Mucosa of rectum (tissue), 2 donors: ENCODE data around the gene OPRL1.

Experiments used
- H3K27ac ChIP-seq, 2 donors: one replicate each; pipeline ENCODE4 v1.7.0; 2013; ENCODE audit warnings: inconsistent platforms in 2 of 2, low read depth in 2 of 2, low read length in 2 of 2
- H3K27me3 ChIP-seq, 2 donors: one replicate each; pipeline ENCODE4 v1.7.0; 2013; ENCODE audit warnings: low read length in 2 of 2; ENCODE audit not compliant: control insufficient read depth in 2 of 2, insufficient read depth in 2 of 2
- H3K36me3 ChIP-seq, 2 donors: one replicate each; pipeline ENCODE4 v1.7.0; 2013; ENCODE audit warnings: low read length in 2 of 2; ENCODE audit not compliant: control insufficient read depth in 2 of 2, insufficient read depth in 2 of 2
- H3K4me1 ChIP-seq, 2 donors: one replicate each; pipeline ENCODE4 v1.7.0; 2013; ENCODE audit warnings: low read length in 2 of 2, mild to moderate bottlenecking in 1 of 2; ENCODE audit not compliant: control insufficient read depth in 2 of 2, insufficient read depth in 2 of 2
- H3K4me3 ChIP-seq, 2 donors: one replicate each; pipeline ENCODE4 v1.7.0; 2013; ENCODE audit warnings: low read length in 2 of 2
- H3K9ac ChIP-seq, 2 donors: one replicate each; pipeline ENCODE4 v1.7.0; 2013; ENCODE audit warnings: low read length in 2 of 2, low read depth in 1 of 2, mild to moderate bottlenecking in 1 of 2
- H3K9me3 ChIP-seq, 2 donors: one replicate each; pipeline ENCODE4 v1.7.0; 2013; ENCODE audit warnings: low read length in 2 of 2; ENCODE audit not compliant: control insufficient read depth in 2 of 2
- donor health status: healthy.
- donor health status: Normal muscosa, but diverticular disease.

OPRL1 gene

DNA sequence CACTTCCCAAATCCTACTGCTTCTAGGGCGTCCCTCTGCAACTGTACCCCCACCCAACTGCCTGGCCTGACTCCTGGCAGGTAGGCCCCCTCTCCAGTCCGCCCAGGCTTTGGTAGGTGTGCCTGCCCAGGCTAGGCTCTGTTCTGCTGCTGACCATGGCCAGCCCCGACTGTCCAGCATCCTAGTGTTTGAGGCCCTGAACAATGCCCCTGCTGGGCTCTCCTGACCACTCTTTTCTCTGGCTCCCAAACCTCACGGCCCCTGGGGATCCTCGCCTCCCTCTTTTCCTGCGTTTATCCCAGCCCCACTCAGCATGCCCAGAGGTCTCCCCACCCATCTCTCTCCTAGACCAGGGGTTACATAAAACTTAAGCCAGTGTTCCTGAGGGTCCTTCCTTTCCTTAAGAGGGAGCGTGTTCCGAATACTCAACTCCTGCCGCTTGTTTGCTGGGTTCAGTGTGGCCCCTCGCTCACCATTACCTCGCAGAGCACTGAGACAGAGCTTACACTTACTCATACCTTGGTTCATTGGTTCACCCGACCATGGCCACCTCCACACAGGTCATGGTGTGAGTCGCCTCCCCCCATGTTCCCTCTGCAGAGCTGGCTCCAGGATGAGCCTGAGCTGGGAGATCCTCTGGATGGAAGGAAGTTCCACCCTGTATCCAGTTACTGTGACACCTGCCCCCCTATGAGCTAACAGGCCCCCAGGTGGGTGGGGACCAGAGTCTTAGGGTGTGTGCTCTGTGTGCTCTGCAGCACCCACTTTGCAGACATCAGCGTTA lies 63.3 kb downstream of the OPRL1 start:
- no peak overlapping the region for H3K4me3 ChIP-seq
- H3K9me3 ChIP-seq: peaks cover 5 to 6% of the 10 kb centered on the region in 2 donors
- H3K27me3 ChIP-seq: no peaks in the 10 kb centered on the region
- H3K36me3 ChIP-seq: no peaks in the 10 kb centered on the region
- no peak overlapping the region for H3K27ac ChIP-seq
- no peak overlapping the region for H3K9ac ChIP-seq
- H3K4me1 ChIP-seq: no peaks in the 10 kb centered on the region

DNA sequence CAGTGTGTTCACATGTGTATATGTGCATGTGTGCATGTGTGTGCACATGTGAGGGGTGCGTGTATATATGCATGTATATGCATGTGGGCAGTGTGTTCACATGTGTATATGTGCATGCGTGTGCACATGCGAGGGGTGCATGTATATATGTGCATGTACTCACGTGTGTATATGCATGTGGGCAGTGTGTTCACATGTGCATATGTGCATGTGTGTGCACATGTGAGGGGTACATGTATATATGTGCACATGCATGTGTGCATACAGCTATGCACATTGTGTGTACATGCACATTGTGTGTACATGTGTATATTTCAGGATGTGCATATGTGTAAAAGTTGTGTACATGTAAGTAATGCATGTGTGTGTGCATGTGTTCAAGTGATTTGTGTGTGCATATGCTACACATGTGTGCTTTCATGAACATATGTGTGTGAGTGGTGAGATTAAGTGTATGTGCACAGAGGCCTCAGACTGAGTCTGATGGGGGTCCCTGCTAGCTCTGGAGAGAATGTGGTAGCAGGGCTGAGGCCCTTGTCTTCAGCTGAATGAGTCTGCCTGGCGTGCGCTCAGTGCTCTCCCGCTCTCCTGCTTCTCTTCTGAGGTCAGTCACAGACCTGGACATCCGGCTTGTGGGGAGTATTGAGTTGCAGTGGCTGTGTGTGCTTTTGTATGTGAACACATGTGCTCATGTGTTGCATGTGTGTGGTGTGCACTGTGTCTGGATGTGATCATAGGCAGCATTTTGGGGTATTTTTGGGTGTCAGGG lies 64.4 kb downstream of the OPRL1 start:
- Histone ChIP-seq H3K27me3 (no peaks in the 10 kb centered on the region), H3K4me3 (no peak overlapping the region), H3K9me3 (peaks cover 5 to 6% of the 10 kb centered on the region in 2 donors), H3K36me3 (no peaks in the 10 kb centered on the region), H3K4me1 (no peaks in the 10 kb centered on the region), H3K27ac (no peak overlapping the region), H3K9ac (no peak overlapping the region)

DNA sequence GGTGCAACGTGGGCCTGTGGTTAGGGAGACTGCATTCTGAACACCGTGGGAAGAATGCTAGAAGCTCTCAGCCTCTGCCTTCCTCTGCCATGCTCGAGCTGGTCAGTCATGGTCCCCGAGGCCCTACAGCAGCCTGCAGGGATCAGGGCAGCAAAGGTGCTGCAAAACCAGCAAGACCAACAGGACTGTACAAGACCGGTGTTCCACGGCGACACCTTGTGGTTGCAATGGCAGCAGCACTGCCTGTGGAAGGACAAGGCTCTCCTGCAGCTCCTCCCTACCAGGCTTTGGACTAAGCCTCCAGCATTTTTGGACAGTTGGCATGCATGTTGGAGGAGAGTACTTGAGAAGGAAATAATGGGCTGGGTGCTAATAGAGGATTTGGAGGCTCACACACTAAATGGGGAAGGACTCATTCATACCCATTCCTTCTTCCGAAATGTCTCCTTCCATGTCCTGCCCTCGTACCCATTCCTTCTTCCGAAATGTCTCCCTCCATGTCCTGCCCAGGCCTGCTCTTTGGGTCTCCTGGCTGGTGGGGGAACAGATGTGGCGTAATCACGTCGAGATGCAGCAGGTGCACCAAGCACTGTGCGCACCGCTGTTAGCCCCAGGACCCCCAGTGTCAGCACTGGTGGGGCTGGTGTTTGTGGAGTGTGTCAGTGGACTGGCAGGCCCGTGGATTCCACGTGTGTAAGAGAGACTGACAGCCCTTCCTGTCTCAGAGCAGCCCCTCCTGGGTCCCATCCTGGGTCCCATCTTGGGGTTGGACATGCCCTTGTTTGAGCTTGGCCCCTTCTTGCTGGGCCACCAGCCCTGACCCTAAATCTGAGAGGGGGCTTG lies 65.8 kb downstream of the OPRL1 start:
- Histone ChIP-seq H3K27me3 (no peaks in the 10 kb centered on the region), H3K9me3 (peaks cover 5 to 6% of the 10 kb centered on the region in 2 donors), H3K27ac (no peak overlapping the region), H3K4me1 (no peaks in the 10 kb centered on the region), H3K36me3 (no peaks in the 10 kb centered on the region), H3K4me3 (no peak overlapping the region), H3K9ac (no peak overlapping the region)

DNA sequence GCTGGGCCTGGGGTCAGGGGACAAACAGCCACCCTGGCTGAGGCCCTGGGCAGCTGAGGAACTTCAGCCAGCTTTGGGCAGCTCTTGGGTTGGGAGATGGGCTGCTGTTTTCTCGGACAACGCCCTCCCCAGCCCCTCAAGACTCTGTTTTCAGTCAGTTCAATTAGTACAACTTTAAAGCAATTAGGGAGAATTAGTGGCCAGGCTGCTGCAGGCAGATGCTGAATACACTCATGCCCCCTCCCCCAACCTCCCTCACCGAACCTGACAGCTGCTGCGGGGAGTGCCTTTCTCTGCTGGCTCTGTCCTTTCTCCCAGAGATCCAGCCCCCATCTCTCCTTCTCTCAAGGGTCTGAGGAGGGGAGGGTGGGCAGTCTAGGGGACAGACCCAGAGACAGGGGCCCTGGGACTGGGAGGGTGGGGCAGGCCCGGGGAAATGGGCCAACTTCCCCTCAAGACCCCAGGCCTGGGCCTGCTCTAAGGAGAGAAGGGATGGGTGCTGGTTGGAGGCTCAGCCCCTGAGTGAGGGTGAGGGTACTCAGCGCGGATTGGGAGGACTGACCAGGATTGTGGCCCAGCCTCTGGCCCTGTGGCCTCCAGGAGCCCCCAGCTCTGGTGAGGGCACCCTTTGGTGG lies 66.5 kb downstream of the OPRL1 start:
- Histone ChIP-seq H3K9ac (no peak overlapping the region), H3K27ac (no peak overlapping the region), H3K9me3 (peaks cover 5 to 6% of the 10 kb centered on the region in 2 donors), H3K4me1 (no peaks in the 10 kb centered on the region), H3K36me3 (no peaks in the 10 kb centered on the region), H3K4me3 (no peak overlapping the region), H3K27me3 (no peaks in the 10 kb centered on the region)

DNA sequence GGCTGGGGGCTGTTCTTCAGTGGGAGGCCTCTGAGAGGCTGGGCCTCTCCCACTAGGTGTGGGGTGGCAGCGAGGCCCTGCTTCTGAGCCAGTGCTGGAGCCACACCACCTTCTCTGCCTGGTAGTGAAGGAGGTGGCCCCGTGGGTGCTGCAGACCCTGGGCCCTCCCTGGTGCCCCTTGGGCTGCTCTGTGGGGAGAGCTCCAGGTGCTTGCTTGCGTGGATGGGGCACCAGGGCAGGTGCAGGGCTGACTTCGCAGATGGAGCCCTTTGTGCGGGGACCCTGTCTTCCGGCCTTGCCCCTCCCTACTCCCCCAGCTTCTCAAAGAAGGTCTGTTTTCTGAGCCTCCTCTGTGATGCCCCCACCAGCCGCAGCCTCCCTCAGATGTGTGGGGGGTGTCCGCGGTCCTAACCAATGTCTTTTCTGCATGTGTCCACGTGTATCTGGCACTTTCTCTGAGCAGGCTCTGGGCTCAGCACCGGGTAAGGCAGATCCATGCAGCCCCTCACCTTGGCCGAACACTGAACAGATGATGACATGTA lies 67.1 kb downstream of the OPRL1 start:
- peaks cover 5 to 6% of the 10 kb centered on the region in 2 donors for H3K9me3 ChIP-seq
- no peaks in the 10 kb centered on the region for H3K27me3 ChIP-seq
- no peak overlapping the region for H3K4me3 ChIP-seq
- no peak overlapping the region for H3K9ac ChIP-seq
- no peaks in the 10 kb centered on the region for H3K36me3 ChIP-seq
- no peaks in the 10 kb centered on the region for H3K4me1 ChIP-seq
- H3K27ac ChIP-seq: no peak overlapping the region

DNA sequence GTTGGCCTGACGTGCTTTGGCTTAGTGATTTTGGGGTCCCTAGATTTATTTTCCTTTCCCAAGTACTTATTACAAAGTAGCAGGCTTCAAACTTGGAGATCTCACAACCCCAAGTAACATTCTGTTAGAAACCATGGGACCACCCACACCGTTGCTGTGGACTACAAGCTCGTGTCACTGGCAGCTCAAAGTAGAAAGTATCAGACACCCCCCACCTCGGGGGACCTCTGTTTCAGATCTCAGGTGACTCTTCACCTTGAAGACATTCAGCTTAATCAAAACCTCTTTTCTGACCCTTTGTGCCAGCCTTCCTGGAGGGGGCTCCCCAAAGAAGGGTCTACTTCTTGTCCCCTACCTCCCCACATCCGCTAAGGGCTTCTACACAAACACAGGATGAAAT lies 68.7 kb downstream of the OPRL1 start:
- Histone ChIP-seq H3K27ac (no peak overlapping the region), H3K36me3 (no peaks in the 10 kb centered on the region), H3K4me3 (no peak overlapping the region), H3K27me3 (peaks cover 0 to 4% of the 10 kb centered on the region in 2 donors), H3K9ac (no peak overlapping the region), H3K4me1 (no peaks in the 10 kb centered on the region), H3K9me3 (peaks cover 5 to 6% of the 10 kb centered on the region in 2 donors)

DNA sequence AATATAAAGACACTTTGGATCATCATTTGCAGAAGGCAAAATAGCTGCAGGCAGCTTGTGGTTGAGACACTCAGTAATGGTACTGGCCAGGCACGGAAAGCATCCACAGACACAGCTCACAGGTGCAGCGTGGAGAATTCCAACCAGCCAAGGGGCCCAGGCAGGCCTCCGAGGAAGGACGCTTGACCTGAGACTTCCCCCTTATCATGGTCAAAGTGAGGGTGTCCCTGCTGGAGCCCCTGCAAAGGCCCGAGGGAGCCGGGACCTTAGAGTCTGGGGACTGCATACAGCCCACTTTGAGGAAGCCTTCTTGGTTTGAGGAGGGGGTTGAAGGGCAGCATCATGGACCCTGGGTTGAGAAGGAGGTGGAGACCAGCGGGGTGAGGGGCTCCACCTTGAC lies 69.3 kb downstream of the OPRL1 start:
- Histone ChIP-seq H3K9me3 (peaks cover 5 to 6% of the 10 kb centered on the region in 2 donors), H3K4me3 (no peak overlapping the region), H3K36me3 (no peaks in the 10 kb centered on the region), H3K9ac (no peak overlapping the region), H3K4me1 (no peaks in the 10 kb centered on the region), H3K27ac (no peak overlapping the region), H3K27me3 (peaks cover 0 to 4% of the 10 kb centered on the region in 2 donors)

DNA sequence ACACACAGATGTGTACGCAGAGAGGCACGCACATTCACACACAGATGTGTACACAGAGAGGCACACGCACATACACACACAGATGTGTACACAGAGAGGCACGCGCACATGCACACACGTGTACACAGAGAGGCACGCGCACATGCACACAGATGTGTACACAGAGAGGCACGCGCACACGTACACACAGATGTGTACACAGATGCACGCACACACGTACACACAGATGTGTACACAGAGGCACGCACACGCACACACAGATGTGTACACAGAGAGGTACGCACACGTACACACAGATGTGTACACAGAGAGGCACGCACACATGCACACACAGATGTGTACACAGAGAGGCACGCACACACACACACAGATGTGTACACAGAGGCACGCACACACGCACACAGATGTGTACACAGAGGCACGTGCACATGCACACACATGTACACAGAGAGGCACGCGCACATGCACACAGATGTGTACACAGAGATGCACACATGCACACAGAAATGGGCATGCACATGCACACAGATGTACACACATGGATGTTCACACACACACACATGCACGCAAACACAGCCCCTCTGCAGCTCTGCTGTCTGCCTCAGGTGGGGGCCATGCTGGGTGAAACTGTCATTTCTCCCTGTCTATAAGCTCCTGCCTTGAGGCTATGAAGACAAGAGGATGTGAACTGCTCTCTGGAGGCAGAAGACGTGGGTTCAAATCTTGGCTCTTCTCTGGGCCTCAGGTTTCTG lies 70.1 kb downstream of the OPRL1 start:
- H3K9ac ChIP-seq: no peak overlapping the region
- H3K27me3 ChIP-seq: peaks cover 0 to 4% of the 10 kb centered on the region in 2 donors
- no peaks in the 10 kb centered on the region for H3K4me1 ChIP-seq
- H3K27ac ChIP-seq: no peak overlapping the region
- no peak overlapping the region for H3K4me3 ChIP-seq
- no peaks in the 10 kb centered on the region for H3K36me3 ChIP-seq
- H3K9me3 ChIP-seq: peaks cover 0 to 6% of the 10 kb centered on the region in 2 donors
